DMS153 treated with DMSO at 0.1 percent for 48 hours (cell line): Measurements from ENCODE around the gene FGFR3.

Experiments used
- DNase-seq: peaks from one replicate; lab custom pipeline; 2025; ENCODE audit not compliant: unreplicated experiment; lab: John Stamatoyannopoulos, UW

Gene FGFR3

GRCh38 chr4:1786544-1787362 lies 6.3 kb upstream of the FGFR3 start:
- DNase-seq, result no peak

GRCh38 chr4:1787411-1788077 lies 5.5 kb upstream of the FGFR3 start:
- DNase-seq, result no peak

DNA sequence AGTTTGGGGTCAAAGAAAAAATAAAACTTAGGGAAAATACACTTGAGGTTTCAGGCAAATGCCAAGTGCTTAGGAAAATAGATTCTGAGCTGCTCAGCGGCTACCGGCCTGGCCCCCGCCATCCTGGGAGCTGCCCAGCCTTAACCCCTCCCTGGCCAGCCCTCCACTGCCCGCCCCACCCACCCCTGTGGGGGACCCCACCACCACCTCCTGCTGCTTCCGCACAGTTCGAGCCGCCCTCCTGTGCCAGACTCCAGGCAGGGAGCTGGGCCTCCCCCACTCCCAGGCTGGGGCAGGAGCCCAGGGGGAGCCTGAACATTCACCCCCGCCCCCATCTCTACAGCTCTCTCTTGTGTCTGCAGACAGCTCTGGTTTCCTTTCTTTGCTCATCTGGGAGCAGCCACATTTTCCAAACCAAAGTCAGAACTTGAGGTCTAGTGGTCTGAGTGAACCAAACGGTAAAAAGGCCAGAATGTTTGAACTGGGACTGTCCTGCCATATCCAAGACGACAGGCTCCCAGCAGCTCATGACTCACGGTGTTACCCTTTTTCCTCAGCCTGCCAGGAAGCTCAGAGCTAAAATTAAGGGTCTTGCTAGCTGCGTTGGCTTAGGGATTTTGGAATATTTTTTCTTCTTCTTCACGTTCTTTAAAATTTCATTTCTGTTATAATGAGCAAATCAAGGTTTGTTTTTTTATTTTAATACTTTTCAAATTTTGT lies 4.7 kb upstream of the FGFR3 start:
- DNase-seq, result no peak

- no peak for DNase-seq
Measured at GRCh38 chr4:1789552-1789951, 3.5 kb upstream of the FGFR3 start.

DNA sequence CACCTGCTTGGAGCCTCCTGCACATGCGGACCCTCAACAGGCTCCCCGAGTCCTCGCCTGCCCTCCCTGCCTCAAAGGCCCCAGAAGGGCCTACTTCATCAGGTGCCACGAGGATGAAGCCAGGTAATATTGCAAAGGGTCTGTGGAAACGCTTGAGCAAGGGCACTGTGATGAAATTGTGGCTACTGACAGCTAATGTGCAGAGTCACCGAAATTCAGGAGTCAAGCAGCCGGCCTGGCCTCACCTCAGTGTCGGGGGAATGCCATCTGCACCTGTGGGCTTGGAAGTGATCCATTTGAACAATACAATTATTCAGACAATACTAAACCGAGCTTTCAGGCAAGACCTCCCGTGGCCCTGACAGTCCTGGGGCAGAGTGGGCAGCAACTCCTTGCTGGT lies 3.1 kb upstream of the FGFR3 start:
- DNase-seq, result no peak

- no peak for DNase-seq
Measured at GRCh38 chr4:1792158-1792831, 798 bp upstream of the FGFR3 start.

DNA sequence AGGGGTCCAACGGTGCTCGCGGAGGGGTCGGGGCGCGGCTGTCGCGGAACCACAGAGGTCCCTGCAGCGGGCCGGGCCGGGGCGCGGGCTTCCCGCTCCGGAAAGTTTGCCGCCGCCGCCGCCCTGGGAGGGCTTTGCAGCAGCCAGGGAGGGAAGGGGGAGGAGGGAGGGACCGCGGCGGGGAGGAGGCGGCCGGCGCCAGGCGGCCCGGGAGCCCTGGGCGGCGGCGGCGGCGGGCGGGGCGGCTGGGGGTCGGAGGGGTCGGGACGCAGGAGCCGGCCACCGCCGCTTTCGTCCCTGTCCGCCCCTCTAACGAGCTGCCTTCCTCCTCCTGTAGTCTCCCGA lies 375 bp downstream of the FGFR3 start:
- DNase-seq, result no peak

DNA sequence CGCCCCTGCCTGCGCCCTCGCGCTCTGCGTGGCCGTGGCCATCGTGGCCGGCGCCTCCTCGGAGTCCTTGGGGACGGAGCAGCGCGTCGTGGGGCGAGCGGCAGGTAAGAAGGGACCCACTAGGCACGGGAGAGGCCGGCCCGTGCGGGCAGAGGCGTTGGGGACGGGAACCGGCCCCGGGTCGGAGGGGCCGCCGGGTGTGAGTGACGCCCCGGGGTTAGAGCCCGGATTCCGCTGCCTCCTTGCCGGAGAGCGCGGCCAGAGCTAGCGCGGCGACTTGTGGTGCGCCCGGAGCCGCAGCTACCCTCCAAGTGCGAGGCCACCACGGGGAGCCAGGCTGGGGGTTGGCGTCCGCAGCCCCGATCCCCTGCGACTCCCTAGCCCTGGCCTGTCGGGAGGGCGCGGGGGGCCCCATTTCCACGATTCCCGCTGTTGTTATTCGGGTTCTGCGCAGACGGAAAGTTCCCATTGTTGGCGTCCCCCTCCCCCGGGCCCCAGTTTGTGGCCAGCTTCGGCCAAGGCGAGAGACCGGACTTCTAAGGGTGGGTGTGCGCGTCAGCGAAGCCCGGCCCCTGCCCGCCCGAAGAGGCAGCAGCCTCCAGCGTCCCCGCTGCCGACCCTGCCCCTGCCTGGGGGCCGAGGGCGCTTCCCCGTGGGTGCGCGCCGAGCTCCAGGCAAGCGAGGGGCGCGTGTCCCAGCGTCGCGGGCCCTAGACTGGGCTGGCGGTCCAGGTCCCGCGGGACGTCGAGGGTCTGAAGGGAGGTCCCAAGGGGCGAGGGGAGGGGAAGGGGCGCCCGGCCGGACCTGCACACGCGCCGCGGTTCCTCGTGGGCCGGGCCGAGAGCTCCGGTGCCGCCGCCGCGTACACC lies 1.1 kb downstream of the FGFR3 start:
- DNase-seq, result no peak

GRCh38 chr4:1794809-1795298 lies 1.8 kb downstream of the FGFR3 start:
- DNase-seq, result no peak

DNA sequence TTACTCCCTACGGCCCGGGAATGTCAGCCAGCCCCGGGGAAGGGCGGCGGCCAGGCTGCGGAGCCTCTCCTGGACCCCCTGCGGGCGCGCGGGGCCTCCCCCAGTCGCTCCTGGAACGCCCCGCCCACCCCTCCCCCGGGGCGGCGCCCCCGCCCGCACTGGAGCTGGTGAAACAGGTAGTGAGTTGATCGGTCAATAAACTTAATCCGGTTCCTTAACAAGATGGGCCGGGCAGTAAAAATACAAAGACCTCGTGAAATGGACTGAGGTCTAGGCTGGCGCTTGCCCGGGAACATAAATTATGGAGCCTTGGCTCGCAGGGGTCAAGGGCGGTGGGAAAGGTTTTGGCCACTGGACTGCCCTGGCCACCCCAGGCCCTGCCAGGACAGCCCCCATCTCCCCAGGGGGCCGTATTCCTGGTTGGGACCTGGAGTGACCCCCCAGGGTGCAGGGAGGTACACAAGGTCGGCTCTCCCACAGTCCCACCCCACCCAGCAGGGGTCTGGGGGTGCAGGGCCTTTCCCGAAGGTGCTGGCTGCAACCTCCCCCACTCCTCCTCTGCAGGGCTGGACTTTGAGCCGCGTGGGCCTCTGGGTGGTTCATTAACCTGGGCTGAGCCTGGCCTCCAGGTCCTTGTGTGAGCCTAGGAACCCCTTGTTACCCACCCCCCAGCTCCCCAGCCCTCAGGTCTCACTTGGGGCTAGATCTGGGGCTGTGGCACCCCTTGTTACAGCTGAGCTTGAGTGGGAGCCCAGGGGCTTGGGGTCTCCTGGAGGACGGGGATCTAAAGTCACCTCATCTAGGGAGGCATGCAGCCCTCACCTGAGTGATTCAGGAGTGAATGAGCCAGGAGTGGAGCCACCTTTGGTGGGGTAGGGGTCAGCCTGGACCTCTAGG lies 2.5 kb downstream of the FGFR3 start:
- DNase-seq, result no peak

DNA sequence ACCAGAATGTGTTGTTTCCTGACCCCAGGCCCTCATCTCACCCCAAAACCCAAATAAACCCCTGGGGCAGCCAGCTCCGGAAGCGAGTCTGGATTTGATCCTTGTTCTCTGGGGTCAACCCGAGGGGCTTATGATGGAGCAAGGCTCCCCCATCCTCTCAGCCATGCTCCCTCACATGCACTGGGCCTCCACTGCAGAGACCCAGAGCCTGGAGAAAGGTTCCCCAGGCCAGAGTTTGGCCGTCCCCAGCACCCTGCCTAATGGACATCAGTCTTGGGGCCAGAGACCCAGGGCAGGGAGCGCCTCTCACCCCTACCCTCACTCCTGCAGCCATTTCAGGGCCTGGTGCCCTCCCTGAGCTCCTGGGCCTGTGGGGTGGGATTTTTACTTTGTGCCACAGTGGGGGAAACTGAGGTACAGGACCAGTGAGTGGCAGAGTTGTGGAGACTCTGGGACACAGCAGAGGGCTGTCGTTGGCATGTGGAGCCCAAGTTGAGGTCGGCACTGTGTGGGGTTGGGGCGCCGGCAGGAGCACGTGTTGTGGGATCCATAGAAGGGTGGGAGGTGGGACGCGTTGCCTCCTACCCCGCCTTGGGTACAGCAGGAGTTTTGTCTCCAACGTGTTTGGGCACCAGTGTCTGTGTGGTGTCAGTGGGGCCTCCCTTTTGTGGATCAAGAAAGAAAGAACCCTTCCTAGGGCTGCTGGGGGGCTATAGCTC lies 3.6 kb downstream of the FGFR3 start:
- DNase-seq, result no peak

DNA sequence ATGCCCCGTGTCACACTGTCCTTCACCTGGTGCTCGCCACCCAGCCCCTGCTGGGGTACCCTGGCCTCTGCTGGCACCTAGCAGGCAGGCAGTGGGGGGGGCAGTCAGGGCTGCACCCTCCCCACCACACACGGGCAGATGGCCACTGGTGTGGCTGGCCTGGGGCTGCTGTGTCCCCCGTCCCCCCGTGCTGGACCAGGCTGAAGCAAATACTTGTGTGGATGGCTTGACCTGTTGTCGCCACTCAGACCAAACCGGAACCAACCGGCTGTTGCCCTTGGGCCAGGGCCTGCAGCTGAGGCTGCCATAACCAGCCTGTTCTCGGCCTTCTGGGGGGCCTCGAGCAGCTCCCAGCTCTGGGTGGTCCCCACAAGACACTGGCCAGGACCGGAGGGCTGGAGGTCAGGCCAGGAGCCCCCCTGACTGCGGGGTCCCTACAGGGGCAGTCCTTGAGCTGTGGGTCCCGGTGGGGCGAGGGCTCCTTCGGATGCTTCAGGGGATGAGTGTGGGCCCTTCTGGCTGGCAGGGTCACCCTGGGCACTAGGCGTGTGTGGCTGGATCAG lies 4.3 kb downstream of the FGFR3 start:
- DNase-seq, result no peak

DNA sequence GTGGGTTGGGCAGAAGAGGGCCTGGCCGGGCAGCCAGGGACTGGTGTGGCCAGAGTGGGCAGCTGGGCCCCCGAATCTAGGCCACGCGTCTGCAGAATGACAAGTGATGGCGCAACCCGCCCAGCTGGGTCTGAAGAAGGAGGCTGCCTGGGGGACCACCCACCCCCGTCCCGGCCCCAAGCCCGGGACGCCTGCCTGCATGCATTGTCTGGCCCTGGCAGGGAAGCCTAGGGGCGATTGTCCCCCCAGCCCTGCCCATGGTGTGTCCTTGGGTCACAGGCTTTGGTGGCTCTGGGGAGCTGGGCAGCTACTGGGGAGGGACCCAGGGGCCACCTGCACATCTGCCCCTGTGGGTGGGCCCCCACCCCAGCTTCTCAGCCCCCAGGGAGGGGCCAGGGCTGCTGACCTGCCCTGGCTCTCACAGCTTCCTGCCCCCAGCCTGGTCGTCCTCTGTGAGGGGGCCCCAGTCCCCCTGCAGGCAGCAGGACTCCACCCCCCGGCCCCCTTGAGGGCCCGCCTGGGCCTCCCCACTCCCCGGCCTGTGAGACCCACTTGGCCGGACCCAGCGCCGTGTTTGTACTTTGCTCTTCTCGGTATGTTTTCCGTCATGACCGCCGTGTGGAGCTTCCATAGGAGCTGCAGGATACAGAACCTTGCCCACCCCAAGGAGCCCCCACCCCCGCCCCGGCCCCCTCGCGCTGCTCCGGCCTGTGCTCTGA lies 4.9 kb downstream of the FGFR3 start:
- DNase-seq, result no peak

DNA sequence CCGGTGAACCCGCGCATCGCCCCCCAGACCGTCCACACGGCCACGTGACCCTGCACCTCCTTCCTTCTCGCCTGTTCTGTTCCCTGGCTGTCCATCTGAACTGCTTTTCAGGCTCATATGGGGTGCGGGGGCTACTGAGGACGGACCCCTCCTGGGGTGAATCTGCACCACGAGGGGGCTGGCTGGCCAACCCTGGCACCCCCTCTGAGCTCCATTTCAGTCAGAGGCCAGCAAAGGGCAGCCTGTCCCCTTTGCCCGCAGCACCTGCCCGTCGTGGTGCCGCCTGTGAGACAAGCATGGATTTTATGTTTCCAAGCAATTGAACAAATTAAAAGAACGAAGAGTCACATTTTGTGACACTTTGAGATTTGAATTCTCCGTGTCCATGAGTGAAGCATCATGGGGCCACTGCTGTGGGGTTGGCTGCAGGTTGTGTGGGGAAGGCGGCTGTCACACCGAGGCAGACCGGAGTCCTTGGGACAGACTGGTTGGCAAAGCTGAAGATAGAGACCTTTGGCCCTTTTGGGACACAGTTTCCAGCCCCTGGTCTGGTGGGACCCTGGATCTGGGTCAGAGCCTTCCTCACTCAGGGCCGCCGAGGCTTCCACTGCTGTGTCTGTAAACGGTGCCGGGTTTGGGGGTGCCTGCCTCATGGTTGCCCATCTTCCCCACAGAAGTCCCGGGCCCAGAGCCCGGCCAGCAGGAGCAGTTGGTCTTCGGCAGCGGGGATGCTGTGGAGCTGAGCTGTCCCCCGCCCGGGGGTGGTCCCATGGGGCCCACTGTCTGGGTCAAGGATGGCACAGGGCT lies 5.7 kb downstream of the FGFR3 start:
- no peak for DNase-seq

GRCh38 chr4:1799387-1800375 lies 6.6 kb downstream of the FGFR3 start:
- DNase-seq, result no peak

DNA sequence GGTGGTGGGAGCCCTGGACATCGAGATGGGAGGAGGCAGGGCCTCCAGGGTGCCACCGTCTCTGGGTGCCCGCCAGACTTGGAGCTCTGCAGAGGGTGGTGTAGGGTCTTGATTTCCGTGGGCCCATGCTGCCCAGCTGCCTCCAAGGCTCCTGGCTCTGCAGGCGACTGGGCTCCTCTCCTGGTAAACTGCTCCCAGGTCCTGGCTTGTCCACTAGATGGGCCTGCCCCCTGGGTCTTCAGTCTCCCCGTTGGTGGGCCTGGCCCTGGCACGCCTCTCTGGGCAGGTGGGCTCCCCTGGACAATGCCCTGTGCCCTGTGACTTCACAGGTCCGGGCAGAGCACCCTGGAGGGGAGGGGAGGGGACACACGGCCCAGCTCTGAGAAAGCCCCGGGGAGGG lies 7.7 kb downstream of the FGFR3 start:
- DNase-seq, result no peak
